ENCODE measurements around the gene GRAMD1B. TPM values are rescaled to one million over a fixed set of nuclear protein-coding genes. Genes with fewer than 3 reads are reported as not detected.

GRAMD1B gene
- total and polyA plus RNA-seq, 12 donors: 7.3 to 41.0 (median 21.0) TPM

DNA sequence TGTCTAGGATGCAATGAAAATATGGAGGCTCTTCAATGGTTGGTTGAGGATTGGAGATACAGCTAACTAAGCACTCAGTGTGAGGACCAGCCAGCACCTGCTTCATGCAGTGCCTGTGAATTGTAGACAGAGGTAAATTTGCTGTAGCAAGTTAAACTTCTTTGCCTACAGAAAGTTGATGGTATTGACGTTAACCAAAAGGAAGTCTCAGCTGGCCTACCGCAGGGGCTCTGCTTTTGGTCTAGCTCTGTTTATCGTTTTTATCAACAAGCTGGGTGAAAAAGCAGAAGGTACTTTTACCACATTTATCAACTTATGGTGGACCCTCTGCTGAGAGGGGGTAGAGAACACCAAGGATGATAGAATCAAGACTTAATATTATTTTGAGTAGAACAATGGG, 51.6 kb downstream of the GRAMD1B start:
- DNase-seq (no peak), ATAC-seq (no peak)
- H3K27ac ChIP-seq: no peak overlapping the region
- 73 to 74% methylated on average over 3 of the region's 3 CpGs for WGBS, 2 donors
- H3K9me3 ChIP-seq: no peaks in the 10 kb centered on the region
- peaks cover 0 to 24% (median 6%) of the 10 kb centered on the region in 9 donors for H3K4me1 ChIP-seq
- intact Hi-C loops (cut with DNase I): loop anchor here in 1 of 10 donors (2.0 kb wide), 1 partner anchor 179 kb away; no protein-coding TSS in a partner anchor
- TF ChIP-seq, protein P1, sequence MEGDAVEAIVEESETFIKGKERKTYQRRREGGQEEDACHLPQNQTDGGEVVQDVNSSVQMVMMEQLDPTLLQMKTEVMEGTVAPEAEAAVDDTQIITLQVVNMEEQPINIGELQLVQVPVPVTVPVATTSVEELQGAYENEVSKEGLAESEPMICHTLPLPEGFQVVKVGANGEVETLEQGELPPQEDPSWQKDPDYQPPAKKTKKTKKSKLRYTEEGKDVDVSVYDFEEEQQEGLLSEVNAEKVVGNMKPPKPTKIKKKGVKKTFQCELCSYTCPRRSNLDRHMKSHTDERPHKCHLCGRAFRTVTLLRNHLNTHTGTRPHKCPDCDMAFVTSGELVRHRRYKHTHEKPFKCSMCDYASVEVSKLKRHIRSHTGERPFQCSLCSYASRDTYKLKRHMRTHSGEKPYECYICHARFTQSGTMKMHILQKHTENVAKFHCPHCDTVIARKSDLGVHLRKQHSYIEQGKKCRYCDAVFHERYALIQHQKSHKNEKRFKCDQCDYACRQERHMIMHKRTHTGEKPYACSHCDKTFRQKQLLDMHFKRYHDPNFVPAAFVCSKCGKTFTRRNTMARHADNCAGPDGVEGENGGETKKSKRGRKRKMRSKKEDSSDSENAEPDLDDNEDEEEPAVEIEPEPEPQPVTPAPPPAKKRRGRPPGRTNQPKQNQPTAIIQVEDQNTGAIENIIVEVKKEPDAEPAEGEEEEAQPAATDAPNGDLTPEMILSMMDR (IDR thresholded peaks at IDR 0.05): no peak
- H3K36me3 ChIP-seq: peaks cover 0 to 12% (median 0%) of the 10 kb centered on the region in 9 donors
- H3K27me3 ChIP-seq: no peaks in the 10 kb centered on the region
- no peak overlapping the region for H3K4me3 ChIP-seq

DNA sequence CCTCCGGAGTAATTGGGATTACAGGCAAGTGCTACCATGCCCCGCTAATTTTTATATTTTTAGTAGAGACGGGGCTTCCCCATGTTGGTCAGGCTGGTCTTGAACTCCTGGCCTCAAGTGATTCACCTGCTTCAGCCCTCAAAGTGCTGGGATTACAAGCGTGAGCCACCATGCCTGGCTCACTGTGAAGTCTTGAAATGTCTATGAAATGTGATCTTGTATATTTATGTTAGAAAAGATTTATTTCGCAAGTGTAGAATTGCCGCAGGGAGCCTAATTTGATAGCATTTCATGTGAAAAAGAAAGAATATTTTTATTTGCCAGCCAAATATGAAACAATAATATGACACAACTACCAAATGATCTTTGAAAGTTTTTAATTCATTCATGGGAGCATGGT, 52.1 kb downstream of the GRAMD1B start:
- peaks cover 0 to 24% (median 6%) of the 10 kb centered on the region in 9 donors for H3K4me1 ChIP-seq
- no peaks in the 10 kb centered on the region for H3K9me3 ChIP-seq
- ATAC-seq (no peak), DNase-seq (no peak)
- H3K4me3 ChIP-seq: no peak overlapping the region
- H3K27ac ChIP-seq: no peak overlapping the region
- peaks cover 0 to 12% (median 0%) of the 10 kb centered on the region in 9 donors for H3K36me3 ChIP-seq
- H3K27me3 ChIP-seq: no peaks in the 10 kb centered on the region
- TF ChIP-seq, protein P1 (IDR thresholded peaks at IDR 0.05): no peak
- 91 to 95% methylated on average over 6 of the region's 6 CpGs for WGBS, 2 donors
- intact Hi-C loops (cut with DNase I): no loop called here

DNA sequence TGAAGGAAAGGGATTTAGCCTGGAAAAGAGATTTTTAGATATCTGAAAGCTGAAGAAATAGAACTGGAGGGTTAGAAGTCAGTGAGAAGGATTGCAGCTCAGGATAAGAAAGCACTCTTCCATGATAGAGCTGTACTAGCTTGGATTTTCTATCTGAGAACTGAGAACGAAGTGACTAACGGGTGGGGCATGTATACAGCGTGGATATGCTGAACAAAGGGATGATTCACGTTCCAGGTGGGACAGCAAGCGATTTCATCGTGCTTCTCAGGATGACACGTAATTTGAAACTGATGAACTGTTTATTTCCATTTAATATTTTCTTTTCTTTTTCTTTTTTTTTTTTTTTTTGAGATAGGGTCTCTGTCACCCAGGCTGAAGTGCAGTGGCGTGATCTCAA, 53.0 kb downstream of the GRAMD1B start:
- intact Hi-C loops (cut with DNase I): no loop called here
- Histone ChIP-seq H3K36me3 (peaks cover 0 to 12% (median 0%) of the 10 kb centered on the region in 9 donors), H3K4me1 (peaks cover 0 to 23% (median 6%) of the 10 kb centered on the region in 9 donors), H3K4me3 (no peak overlapping the region), H3K27me3 (no peaks in the 10 kb centered on the region), H3K9me3 (no peaks in the 10 kb centered on the region), H3K27ac (no peak overlapping the region)
- ATAC-seq (no peak), DNase-seq (no peak)
- WGBS, 2 donors: 83 to 85% methylated on average over 8 of the region's 8 CpGs
- TF ChIP-seq, protein P1 (IDR thresholded peaks at IDR 0.05): no peak

DNA sequence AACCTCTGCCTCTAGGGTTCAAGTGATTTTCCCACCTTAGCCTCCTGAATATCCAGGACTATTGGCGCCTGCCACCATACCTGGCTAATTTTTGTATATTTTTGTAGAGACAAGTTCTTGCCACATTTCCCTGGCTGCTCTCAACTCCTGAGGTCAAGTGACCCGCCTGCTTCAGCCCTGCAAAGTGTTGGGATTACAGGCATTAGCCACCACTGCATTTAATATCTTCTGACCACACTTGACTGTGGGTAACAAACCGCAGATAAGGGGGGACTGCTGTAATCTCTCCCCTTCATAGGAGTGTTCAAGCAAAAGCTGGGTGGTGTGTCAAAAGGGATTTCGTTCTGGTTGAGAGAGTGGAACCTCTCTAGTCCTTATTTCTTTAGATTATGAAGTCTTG, 53.4 kb downstream of the GRAMD1B start:
- Histone ChIP-seq H3K27ac (no peak overlapping the region), H3K4me3 (no peak overlapping the region), H3K36me3 (peaks cover 0 to 12% (median 0%) of the 10 kb centered on the region in 9 donors), H3K27me3 (no peaks in the 10 kb centered on the region), H3K9me3 (no peaks in the 10 kb centered on the region), H3K4me1 (peaks cover 0 to 19% (median 1%) of the 10 kb centered on the region in 9 donors)
- WGBS, 2 donors: 68 to 81% methylated on average over 4 of the region's 4 CpGs
- DNase-seq (no peak), ATAC-seq (no peak)
- TF ChIP-seq, protein P1 (IDR thresholded peaks at IDR 0.05): no peak
- intact Hi-C loops (cut with DNase I): no loop called here

All from heart right ventricle (tissue), 16 donors.